Spleen (tissue), 11 donors: ENCODE data around the gene TMEM131L. TPM values are rescaled to one million over a fixed set of nuclear protein-coding genes. Genes with fewer than 3 reads are reported as not detected.
"Not testable (repeated sequence)": the region's sequence is repeated elsewhere in the genome, so short reads cannot be mapped to it uniquely, and the experiment has no call there.

Source experiments
- DNase-seq: peaks from one replicate; pipeline ENCODE4 v3.0.0-alpha.2; 2020
- H3K27ac ChIP-seq, 8 donors: fragments of 200-600 bp; sonication (generic) in 7 of 8; 1 replicate in 4 of 8; 2 replicates in 4 of 8; pipeline versions ENCODE4 v1.5.0 to v1.8.0; 2016 to 2021; ENCODE audit warnings: inconsistent platforms in 4 of 8, mild to moderate bottlenecking in 4 of 8, moderate library complexity in 1 of 8
- H3K27me3 ChIP-seq, 7 donors: fragments of 200-600 bp; sonication (generic) in 6 of 7; replicated peaks in 1 of 7; 1 replicate in 4 of 7; 2 replicates in 3 of 7; pipeline versions ENCODE4 v1.5.0 to v1.8.0; 2016 to 2021; ENCODE audit warnings: inconsistent platforms in 3 of 7, mild to moderate bottlenecking in 1 of 7
- H3K36me3 ChIP-seq, 6 donors: fragments of 200-600 bp; sonication (generic) in 5 of 6; 1 replicate in 4 of 6; 2 replicates in 2 of 6; pipeline versions ENCODE4 v1.5.0 to v1.8.0; 2016 to 2021; ENCODE audit warnings: inconsistent platforms in 2 of 6
- H3K4me1 ChIP-seq, 6 donors: fragments of 200-600 bp; sonication (generic) in 5 of 6; 1 replicate in 3 of 6; 2 replicates in 3 of 6; pipeline versions ENCODE4 v1.5.0 to v1.8.0; 2016 to 2021; ENCODE audit warnings: inconsistent platforms in 3 of 6
- H3K4me3 ChIP-seq, 8 donors: fragments of 200-600 bp; sonication (generic) in 7 of 8; 1 replicate in 4 of 8; 2 replicates in 4 of 8; pipeline versions ENCODE4 v1.5.0 to v1.8.0; 2016 to 2021; ENCODE audit warnings: inconsistent platforms in 4 of 8, mild to moderate bottlenecking in 4 of 8, moderate library complexity in 2 of 8
- H3K9me3 ChIP-seq, 8 donors: fragments of 200-600 bp; sonication (generic) in 7 of 8; 1 replicate in 4 of 8; 2 replicates in 4 of 8; pipeline versions ENCODE4 v1.5.0 to v1.8.0; 2016 to 2021; ENCODE audit warnings: inconsistent platforms in 4 of 8
- CTCF ChIP-seq, 11 experiments: fragments of 200-600 bp in 7 of 11; fragments of 450-650 bp in 4 of 11; sonication (generic) in 4 of 11; IDR thresholded peaks in 8 of 11; conservative IDR thresholded peaks in 3 of 11; 1 replicate in 7 of 11; 2 replicates in 4 of 11; pipeline versions ENCODE4 v1.4.0 to v1.8.0; 2016 to 2021; ENCODE audit warnings: antibody characterized with exemption in 11 of 11, inconsistent platforms in 4 of 11, mild to moderate bottlenecking in 1 of 11
- POLR2A ChIP-seq, 3 donors: fragments of 450-650 bp; IDR thresholded peaks; one replicate each; pipeline ENCODE4 v1.5.1; 2017; ENCODE audit warnings: antibody characterized with exemption in 3 of 3, mild to moderate bottlenecking in 1 of 3
- POLR2AphosphoS5 ChIP-seq, 3 donors: sonication (generic); formaldehyde crosslinking; IDR thresholded peaks; one replicate each; pipeline ENCODE4 v1.5.1; 2017; ENCODE audit warnings: antibody characterized with exemption in 3 of 3
- WGBS, 5 donors: extraction: QIAGEN DNeasy Blood & Tissue Kit in 3 of 5; methylation state at CpG; one replicate each; pipeline versions ENCODE4 v1.1.5 to v1.1.7; 2013 to 2018; 5-methylcytosine and 5-hydroxymethylcytosine counted together
- intact Hi-C: fragments of 100-400 bp; cut with DNase I; formaldehyde crosslinking; loops from one replicate; pipeline ENCODE4 v1.15.0; 2023; ENCODE audit warnings: low total_unique reads
- polyA plus RNA-seq, 3 donors: library from polyadenylated mRNA; stranded (reverse); fragments of 200-250 nt; gene quantifications; one replicate each; pipeline ENCODE4 v1.2.1, GENCODE V29; 2013
- total RNA-seq, 7 donors: library from RNA; depleted of rRNA in 3 of 7; stranded (reverse); fragments of >200 nt in 3 of 7; fragmentation: NEBNext Ultra II Directional in 4 of 7; extraction: Animal tissue kit (Norgen Biotek cat#: 25700) in 4 of 7; gene quantifications; one replicate each; pipeline versions ENCODE4 v1.1.0 to v1.2.1, GENCODE V29; 2016 to 2021
- donor health status: healthy with polysubstance abuse.
- donor health status: DM: no; HTN: no; CAD: no; lungs with moderate emphysema.
- donor health status: DM: no; HTN: no; CAD: no.
- donor health status: Bipolar disorder and iron deficiency.
- donor health status: healthy.
- donor health status: DM: no; HTN: no; CAD: no.
- donor health status: DM: yes; HTN: yes; CAD: no.

Gene TMEM131L
- total and polyA plus RNA-seq, 10 donors: 20.9 to 105 (median 80.1) TPM

DNA sequence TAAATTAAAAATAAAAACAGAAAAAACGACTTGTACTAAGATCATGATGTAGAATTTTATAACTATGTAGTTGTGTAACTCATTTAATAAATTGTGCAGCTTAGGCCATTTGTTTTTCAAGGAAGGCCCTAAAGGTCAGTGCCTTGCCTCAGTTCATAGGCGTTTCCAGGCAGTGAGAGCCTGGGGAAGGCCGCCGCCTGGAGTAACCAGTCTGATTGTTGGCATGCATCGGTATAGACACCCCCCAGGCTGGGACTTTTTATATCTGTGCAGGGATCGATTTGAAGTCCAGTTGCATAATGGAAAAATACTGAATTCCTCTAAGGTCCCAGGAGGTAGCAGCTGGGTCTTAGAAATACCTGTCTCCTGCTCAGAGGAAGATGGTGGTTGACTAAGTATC, 77.2 kb downstream of the TMEM131L start:
- peak overlapping the region in 3 of 8 donors; percentile 0 to 64 (median 58) for H3K27ac ChIP-seq
- no peak for TF ChIP-seq CTCF (IDR thresholded peaks at IDR 0.05 in 8 of 11, conservative IDR thresholded peaks at IDR 0.05 in 3 of 11)
- TF ChIP-seq POLR2A (IDR thresholded peaks at IDR 0.05): no peak
- no peak for TF ChIP-seq POLR2AphosphoS5 (IDR thresholded peaks at IDR 0.05)
- H3K4me1 ChIP-seq: peaks cover 16 to 100% (median 72%) of the 10 kb centered on the region in 6 donors

GRCh38 chr4:153545822-153546221, 79.7 kb downstream of the TMEM131L start:
- Histone ChIP-seq H3K9me3 (no peaks in the 10 kb centered on the region), H3K27ac (peak overlapping the region in 2 of 8 donors; percentile 24 to 58), H3K4me1 (peaks cover 20 to 100% (median 66%) of the 10 kb centered on the region in 6 donors), H3K27me3 (no peaks in the 10 kb centered on the region), H3K4me3 (no peak overlapping the region), H3K36me3 (peaks cover 0 to 54% (median 2%) of the 10 kb centered on the region in 6 donors)
- WGBS, 5 donors: 86 to 94% (median 91%) methylated on average over 8 of the region's 8 CpGs
- TF ChIP-seq POLR2AphosphoS5 (IDR thresholded peaks at IDR 0.05) (no peak), CTCF (IDR thresholded peaks at IDR 0.05 in 8 of 11, conservative IDR thresholded peaks at IDR 0.05 in 3 of 11) (no peak), POLR2A (IDR thresholded peaks at IDR 0.05) (no peak)
- intact Hi-C loops: no loop called here
- no peak for DNase-seq

More for the DNA sequence above, 77.2 kb downstream of the TMEM131L start:
- intact Hi-C loops: no loop called here
- H3K27me3 ChIP-seq: no peaks in the 10 kb centered on the region
- H3K9me3 ChIP-seq: no peaks in the 10 kb centered on the region
- H3K4me3 ChIP-seq: no peak overlapping the region
- H3K36me3 ChIP-seq: peaks cover 0 to 53% (median 2%) of the 10 kb centered on the region in 6 donors
- no peak for DNase-seq
- 80 to 94% (median 88%) methylated on average over 6 of the region's 6 CpGs for WGBS, 5 donors

DNA sequence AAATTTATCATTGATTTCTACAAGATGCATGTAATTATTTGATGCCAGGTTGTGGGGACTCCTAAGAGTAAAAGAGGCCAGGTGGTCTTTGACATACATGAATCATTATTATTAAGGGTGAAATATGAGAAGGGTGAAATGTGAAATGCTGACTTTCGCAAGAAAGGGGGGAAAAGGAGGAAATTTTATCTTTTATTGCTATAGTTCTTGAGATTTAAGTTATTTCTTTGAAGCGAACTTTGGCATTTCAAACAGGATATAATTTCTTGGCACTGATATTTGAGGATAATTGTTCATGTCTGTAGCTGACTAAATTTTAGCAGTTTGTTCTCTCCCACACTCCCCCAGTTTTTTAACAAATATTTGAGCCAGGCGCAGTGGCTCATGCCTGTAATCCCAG, 80.1 kb downstream of the TMEM131L start:
- peak overlapping the region in 1 of 8 donors; percentile 33 for H3K27ac ChIP-seq
- peaks cover 20 to 98% (median 62%) of the 10 kb centered on the region in 6 donors for H3K4me1 ChIP-seq
- H3K27me3 ChIP-seq: no peaks in the 10 kb centered on the region
- peaks cover 0 to 54% (median 6%) of the 10 kb centered on the region in 6 donors for H3K36me3 ChIP-seq
- 80 to 89% (median 84%) methylated on average over 3 of the region's 3 CpGs for WGBS, 5 donors
- no peaks in the 10 kb centered on the region for H3K9me3 ChIP-seq
- TF ChIP-seq POLR2AphosphoS5 (IDR thresholded peaks at IDR 0.05): no peak
- TF ChIP-seq POLR2A (IDR thresholded peaks at IDR 0.05): no peak
- TF ChIP-seq CTCF (IDR thresholded peaks at IDR 0.05 in 8 of 11, conservative IDR thresholded peaks at IDR 0.05 in 3 of 11): no peak
- intact Hi-C loops: no loop called here
- DNase-seq: no peak
- no peak overlapping the region for H3K4me3 ChIP-seq

GRCh38 chr4:153547520-153547919, 81.4 kb downstream of the TMEM131L start:
- no peaks in the 10 kb centered on the region for H3K9me3 ChIP-seq
- H3K4me3 ChIP-seq: no peak overlapping the region
- 63 to 81% (median 68%) methylated on average over 5 of the region's 5 CpGs for WGBS, 5 donors
- peaks cover 20 to 89% (median 53%) of the 10 kb centered on the region in 6 donors for H3K4me1 ChIP-seq
- peaks cover 0 to 60% (median 13%) of the 10 kb centered on the region in 6 donors for H3K36me3 ChIP-seq
- H3K27me3 ChIP-seq: no peaks in the 10 kb centered on the region
- peak overlapping the region in 2 of 8 donors; percentile 33 for H3K27ac ChIP-seq
- TF ChIP-seq POLR2AphosphoS5 (IDR thresholded peaks at IDR 0.05): no peak
- TF ChIP-seq POLR2A (IDR thresholded peaks at IDR 0.05): no peak
- no peak for TF ChIP-seq CTCF (IDR thresholded peaks at IDR 0.05 in 8 of 11, conservative IDR thresholded peaks at IDR 0.05 in 3 of 11)
- intact Hi-C loops: no loop called here
- no peak for DNase-seq

DNA sequence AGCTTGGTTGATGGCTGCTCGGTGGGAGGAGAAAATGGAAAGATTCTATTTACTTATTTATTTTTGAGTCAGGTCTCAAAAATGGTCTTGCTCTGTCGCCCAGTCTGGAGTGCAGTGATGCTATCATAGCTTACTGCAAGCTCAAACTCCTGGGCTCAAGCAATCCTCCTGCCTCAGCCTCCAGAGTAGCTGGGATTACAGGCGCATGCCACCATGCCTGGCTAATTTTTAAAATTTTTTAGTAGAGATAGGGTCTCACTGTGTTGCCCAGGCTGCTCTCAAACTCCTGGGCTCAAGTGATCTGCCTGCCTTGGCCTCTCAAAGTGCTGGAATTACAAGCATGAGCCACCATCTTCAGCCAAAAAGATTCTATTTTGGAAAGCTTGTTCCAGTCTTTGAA, 82.7 kb downstream of the TMEM131L start:
- DNase-seq, H3K27me3 ChIP-seq, H3K4me3 ChIP-seq, intact Hi-C loops, H3K9me3 ChIP-seq: not testable (repeated sequence)
- WGBS, 5 donors: 90 to 95% (median 94%) methylated on average over 3 of the region's 3 CpGs
- peaks cover 13 to 89% (median 47%) of the 10 kb centered on the region in 6 donors for H3K4me1 ChIP-seq
- H3K36me3 ChIP-seq: peaks cover 0 to 59% (median 14%) of the 10 kb centered on the region in 6 donors
- peak overlapping the region in 3 of 8 donors; percentile 6 to 29 (median 16) for H3K27ac ChIP-seq
